Activated T-helper 1 cell treated with Interleukin-2 at 50 U/mL for 16 hours (primary cell): ENCODE measurements around the gene SLC41A1.
A peak's percentile ranks its signal among the peaks of the same experiment; 100 is the strongest.
"Not testable (repeated sequence)": the region's sequence is repeated elsewhere in the genome, so short reads cannot be mapped to it uniquely, and the experiment has no call there.

Source experiments
- DNase-seq: peaks from one replicate; pipeline ENCODE4 v3.0.0-alpha.2; 2020; ENCODE audit warnings: low read depth

Gene SLC41A1

DNA sequence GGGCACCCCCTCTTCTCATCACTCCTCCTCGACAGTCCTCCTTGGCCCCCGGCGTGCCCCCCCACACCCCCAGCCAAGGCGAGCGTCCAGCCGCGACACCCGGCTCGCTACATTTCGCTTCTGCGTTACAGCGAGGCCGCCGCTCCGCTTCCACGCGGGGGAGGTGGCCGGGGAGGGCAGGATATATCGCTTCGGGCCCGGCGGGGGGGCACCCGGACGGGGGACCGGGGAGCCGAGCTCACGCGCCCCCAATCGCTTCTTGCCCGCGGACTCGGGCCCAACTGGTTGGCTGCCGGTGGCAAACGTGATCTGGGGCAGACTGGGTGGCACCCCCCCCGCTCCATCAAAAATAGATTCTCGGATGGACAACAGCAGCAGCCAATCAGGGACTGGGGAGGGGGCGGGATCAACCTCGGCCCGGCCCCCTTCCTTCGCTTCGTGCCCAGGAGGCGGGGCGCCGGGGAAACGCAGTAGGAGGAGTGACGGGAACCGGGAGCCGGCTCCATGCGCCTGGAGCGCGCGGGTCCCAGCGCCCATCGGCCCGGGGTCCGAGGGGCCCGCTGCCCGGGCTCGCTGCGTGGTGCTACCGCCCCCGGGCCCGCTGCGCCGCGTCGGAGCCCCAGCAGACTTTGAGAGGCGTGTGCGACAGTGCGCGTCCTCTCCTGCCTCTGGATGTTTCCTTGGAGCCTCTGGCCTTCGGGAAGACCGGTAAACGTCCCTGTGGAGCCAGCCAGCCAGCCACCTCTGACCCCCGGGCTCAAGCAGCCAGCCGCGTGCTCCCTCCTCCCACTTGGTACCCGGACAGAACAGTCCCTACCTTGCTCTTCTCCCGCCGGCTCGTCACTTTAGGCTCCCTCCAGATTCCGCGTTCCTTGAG lies at the start of gene SLC41A1:
TSS of gene SLC41A1 (minus strand) at position 321 of the 877 bp plus-strand sequence. CDS start 2,757 bp downstream, outside the sequence.
- peak; percentile 87 for DNase-seq

DNA sequence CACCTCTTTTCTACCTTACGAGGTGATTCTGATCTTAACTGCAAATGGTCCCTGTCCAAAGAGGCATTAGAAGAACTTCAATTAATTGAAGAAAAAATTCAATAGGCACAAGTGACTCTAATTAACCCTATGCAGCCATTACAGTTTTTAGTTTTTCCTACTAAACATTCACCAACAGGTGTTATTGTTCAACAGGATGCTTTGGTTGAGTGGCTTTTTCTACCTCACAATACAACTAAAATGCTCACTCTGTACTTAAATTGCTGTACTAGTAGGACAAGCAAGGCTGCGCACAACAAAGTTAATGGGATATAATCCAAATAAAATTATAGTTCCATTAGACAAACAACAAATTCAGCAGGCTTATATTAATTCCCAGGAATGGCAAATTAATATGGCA lies 48.5 kb upstream of the SLC41A1 start:
- no peak for DNase-seq

DNA sequence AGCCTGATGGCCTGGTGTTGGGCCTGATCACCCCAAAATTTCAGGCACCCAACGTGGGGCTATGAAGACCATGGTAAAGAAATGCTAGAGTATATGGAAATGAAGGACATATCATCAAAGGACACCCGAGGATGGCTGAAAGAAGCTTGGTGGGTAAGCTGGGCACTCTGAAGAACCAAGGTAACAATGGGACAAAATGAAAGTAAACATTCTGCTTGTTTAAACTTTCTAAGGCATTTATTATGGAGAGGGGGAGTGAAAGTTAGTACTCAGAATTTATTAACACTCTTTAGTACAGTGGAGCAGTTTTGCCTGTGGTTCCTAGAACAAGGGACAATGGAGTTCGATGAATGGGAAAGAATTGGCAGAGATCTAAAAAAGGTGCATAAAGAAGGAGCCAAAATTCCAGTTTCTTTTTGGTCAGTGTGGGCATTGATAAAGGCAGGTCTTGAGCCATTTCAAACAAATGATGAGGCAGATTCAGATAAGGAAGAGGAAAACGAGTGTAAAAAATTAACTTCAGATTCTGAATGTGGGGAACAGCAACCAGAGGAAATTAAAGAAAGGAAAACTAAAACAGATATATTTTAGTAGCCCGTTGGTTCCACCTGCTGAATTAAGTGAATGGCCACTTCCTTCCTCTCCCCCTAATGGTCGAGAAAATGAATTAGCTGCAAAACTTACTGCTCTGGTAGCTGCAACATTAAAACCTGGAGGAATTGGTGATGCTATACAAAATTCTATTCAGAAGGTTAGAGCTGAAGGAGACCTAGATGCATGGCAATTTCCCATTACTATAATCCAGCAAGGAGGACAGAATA lies 45.4 kb upstream of the SLC41A1 start:
- no peak for DNase-seq

DNA sequence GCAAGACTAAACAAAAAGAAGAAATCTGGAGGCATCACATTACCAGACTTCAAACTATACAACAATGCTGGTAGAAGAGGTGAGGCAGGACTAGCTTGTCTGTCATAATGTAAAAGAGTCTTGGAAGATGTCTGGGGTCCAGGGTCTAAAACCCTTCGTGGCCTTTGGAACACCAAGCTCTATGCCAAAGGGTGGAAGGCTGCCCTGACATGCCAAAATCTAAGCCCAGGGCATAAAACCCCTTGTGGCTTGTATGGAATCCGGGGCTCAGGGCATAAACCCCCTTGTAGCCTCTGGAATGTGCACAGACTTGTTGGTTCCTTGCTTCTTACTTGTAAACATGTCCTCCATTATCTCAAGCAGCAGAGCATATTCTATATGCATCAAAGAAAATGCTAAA lies 44.5 kb upstream of the SLC41A1 start:
- DNase-seq, result not testable (repeated sequence)

DNA sequence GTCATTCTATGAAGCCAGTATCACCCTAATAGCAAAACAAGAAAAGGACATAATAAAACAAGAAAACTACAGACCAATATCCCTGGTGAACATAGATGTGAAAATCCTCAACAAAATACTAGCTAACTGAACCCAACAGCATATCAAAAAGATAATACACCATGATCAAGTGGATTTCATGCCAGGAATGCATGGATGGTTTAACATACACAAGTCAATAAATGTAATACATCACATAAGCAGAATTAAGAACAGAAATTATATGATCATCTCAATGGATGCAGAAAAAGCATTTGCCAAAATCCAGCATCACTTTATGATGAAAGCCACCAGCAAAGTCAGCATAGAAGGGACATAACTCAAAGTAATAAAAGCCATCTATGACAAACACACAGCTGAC lies 43.4 kb upstream of the SLC41A1 start:
- DNase-seq, result no peak

DNA sequence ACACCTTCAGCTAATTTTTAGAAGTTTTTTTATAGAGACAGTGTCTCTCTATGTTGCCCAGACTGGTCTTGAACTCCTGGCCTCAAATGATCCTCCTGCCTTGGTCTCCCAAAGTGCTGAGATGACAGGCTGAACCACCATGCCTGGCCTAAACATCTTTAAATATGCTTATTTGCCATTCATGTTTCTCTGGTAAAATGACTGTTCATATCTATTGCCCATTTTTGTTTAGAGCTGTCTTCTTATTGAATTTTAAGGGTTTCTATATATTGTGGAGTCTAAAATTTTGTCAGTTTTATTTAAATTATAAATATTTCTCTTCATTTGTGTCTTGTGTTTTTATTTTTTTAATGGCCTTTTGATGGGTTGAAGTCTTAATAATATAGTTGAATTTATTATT lies 40.0 kb upstream of the SLC41A1 start:
- no peak for DNase-seq

DNA sequence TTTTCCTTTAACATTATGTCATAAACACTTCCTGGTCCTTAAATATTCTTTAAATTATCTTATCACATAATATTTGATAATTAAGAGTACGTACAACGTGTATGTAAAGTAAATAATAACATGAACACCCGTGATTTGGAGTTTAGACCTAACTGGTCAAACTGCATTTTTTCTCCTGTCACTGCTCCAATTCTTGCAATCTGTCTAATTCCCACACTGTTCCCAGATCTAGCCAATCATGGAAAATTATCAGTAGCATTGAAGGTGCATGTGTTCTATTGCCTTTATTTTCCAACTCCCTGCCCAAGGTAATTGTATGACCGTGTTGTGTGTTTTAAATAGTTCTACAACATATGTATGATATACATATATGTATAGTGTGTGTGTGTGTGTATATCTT lies 39.0 kb upstream of the SLC41A1 start:
- no peak for DNase-seq

DNA sequence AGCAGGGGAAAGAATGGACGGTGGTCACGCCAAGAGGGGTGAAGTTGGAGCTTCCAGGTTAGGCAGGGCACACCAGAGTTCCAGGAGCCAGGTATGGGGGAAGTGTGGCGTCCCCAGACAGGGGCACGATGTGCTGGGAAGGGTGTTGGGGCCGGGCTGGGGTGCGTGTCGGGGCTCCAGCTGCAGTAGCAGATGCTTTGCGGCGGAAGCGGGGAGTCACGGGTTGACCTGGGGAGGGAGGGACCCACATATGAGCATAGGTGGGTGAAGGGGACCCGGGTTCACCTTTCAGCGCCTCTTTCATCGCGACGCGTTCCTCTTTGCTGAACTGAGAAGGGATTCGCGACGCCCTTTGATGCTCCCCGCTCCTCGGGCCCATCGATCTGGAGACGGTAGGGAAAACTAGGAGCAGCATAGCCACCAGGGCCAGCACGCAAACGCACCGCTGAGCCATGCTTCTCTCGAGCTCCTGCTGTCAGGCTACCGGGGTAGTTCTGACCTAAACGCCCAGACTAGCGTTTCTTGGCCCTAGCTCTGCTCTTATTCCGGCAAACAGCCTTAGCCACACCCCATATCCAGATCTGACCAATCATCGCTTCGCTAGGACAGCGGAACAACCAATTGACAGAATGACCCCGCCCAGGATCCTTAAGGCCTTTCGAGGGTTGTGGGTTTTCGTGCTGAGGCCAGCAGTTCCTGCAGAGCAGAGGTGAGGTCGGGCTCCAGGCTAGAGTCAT lies 36.8 kb upstream of the SLC41A1 start, which contains the start of gene PM20D1:
TSS of gene PM20D1 (minus strand) at position 514 of the 737 bp plus-strand sequence. CDS start at position 454, 60 bp downstream.
- peak; percentile 73 for DNase-seq

DNA sequence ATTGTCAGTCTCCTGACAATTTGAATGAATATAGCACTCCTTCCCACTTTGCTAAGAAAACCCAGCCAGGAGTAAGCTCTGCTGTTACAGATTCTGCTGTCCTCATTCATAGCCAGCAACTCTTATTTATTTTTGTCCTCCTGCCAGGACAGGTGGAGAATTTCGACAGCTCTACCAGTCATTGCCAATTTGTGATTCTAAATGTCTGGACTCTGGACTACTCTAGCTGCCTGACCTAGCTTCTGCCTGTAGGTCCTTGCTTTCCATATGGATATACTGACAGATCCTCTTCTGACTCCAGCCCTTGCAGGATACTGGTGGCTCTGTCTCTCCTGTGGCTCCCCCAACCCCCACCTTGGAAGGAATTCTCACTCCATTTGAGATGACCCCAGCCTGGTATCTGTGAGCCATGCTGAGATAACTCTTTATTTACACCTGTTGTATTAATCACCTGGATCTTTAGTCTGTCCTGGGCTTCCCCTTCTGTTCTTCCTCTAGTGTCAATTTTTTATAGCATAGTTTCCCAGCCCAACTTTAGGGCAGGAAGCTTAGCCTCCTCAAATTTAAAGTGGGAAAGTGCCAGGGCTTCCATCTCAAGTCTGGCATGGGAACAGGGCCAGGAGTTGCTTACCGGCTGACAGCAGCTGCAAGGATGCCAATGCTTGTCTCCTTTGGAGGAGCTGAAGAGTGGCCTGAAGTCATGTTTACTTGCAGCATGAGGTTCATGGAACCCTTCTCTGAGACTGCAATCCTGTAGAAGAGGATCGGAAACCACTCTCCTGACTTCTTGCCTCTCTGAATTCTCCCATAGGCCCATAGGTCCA lies 30.2 kb upstream of the SLC41A1 start:
- no peak for DNase-seq

DNA sequence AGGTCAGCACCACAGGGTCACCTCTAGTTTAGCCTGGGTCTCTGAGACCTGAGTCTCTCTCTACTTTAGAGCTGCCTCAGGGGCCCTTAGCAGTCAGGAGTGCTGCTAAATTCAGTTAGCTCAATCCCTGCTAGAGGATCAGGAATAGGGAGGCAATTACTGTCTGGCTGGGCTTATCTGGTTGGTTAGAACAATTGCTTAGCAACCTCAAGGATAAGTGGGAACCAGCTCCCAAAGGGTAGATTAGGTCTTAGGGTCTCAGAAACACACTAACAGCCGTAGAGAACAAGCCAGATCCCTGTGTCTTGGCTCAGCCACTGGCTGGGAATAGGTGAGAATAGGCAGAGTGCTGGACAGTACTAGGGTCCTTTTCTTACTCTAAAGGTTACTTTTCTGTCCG lies 29.2 kb upstream of the SLC41A1 start:
- no peak for DNase-seq

DNA sequence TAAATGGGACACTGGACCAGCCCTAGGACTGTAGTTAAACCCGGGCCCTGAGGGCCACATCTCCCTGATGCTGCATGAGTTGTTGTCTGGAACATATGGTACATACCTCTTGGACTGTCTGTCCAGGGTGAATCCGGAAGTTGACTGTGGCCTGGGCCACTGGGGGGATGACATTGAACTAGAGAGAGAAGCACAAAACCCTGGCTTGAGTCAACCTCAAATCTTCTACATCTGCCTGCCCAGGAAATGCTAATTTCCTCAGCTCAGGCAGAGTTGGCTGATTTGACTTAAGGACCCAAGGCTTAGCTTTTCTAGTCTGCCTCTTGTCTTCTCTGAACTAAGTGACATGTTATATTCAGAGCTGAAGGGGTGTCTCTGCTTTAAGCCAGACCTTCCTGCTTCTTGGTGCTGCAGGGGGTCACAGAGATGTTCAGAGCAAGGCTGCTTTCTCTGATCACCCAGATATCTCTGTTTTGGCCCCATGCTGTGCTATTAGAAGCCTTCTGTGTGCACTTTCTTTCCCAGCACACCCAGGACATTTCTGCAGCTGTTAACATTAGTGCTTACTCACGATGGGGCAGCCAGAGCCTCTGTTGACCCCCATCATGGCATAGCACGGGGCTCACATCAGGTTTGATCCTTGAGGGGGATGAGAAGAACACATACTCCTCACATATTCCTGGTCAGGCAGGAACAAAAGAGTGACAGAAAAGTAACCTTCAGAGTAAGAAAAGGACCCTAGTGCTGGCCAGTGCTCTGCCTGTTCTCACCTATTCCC lies 27.3 kb upstream of the SLC41A1 start:
- DNase-seq, result no peak

DNA sequence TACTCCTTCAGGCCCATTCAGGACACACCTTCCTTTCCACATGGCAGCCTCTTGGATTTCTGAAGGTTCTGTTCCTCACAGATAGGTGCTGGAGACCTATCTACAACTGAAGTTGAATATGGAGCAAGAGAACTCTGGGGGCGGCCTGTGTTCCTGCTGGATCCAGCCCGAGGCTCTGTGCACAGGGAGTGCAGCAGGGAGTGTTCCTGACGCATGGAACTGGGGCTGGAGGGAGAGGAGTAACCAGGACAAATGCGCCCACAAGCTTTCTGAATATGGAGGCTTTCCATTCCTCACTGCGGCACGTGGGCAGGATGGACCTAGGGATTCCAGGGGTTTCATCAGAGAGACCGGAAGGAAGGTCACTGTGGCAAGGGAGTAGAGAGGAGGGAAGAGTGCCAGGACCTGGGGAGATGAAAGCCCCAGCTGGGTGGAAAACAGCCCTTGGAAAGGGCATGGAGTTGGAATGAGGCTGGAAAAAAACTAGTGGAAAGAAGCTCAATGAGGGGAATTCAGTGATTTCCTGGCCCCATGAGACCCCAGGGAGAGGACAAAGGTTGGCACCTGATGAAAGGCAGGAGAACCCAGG lies 24.5 kb upstream of the SLC41A1 start:
- no peak for DNase-seq

DNA sequence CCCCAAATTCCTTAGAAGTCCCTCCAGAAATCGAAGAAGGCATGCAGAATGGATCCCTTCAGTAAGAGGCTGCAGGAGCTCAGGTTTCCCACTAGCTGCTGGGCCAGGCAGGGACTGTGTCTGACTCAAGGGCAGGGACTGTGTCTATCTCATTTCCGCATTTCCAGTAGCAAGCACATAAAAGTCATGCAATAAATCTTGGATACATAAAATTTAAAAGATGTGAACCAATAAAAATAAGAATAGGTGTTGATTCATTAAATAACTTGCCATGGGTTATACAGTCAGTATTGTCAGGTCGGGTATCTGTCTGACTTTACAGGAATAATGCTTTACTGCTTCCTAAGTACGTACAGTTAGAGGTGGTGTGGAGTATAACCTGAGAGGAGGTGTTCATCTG lies 21.8 kb upstream of the SLC41A1 start:
- no peak for DNase-seq

DNA sequence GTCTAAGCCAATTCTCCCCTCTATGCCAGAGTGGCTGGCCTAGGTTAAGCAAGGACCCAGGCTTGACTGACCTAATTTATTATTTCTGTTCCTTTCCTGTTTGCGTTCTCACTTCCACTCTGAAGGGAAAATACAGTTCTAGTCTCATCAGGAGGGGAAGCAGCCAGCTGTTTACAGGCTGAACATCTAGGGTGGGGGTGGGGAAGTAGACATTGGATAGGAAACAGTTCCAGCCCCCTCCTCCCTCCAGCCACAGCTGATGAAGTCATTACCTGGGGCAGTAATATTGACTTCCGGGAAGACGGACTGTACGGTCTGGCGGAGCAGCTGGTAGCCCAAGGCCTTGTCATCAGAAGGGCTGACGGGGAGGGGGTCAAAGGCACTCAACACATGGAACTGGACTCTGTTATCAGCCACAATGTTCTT lies 19.3 kb upstream of the SLC41A1 start:
- no peak for DNase-seq

DNA sequence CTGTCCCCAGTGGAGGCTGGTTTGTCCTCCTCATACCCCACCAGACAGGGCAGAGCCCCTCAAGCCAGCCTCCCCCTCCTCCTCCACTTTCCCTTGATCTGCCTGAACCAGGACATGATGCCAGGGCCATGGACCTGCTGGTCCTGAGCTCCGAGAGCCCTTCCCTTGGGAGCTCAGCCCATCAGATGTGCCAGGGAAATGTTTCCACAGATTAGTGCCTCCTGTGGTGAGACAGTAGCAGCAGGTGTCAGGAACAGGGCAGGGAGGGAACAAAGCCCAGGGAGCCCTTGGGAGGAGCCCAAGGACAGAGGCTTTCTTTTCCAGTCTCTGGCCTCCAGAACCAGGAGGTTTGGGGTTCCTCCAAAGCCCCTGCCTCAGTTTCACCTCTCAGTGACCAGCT lies 14.6 kb upstream of the SLC41A1 start:
- no peak for DNase-seq

DNA sequence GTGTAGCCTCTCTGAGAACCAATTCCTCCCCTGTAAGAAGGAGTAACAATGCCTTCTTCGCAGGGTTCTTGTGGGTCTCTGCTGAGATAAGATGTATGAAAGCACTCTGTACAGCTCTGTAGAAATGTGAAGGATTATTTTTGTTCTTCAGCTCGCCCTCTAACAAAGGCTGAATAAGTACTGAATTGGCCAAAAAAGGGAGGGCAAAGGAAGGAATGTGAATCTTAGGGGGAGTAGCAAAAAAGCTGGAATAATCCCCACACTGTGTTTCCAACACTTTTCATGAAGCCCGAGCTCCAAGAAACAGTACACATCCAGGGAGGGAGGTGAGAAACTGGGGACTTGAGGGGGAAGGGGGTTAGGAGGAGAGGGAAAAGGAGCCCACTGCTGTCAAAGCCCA lies 14.0 kb upstream of the SLC41A1 start:
- no peak for DNase-seq

DNA sequence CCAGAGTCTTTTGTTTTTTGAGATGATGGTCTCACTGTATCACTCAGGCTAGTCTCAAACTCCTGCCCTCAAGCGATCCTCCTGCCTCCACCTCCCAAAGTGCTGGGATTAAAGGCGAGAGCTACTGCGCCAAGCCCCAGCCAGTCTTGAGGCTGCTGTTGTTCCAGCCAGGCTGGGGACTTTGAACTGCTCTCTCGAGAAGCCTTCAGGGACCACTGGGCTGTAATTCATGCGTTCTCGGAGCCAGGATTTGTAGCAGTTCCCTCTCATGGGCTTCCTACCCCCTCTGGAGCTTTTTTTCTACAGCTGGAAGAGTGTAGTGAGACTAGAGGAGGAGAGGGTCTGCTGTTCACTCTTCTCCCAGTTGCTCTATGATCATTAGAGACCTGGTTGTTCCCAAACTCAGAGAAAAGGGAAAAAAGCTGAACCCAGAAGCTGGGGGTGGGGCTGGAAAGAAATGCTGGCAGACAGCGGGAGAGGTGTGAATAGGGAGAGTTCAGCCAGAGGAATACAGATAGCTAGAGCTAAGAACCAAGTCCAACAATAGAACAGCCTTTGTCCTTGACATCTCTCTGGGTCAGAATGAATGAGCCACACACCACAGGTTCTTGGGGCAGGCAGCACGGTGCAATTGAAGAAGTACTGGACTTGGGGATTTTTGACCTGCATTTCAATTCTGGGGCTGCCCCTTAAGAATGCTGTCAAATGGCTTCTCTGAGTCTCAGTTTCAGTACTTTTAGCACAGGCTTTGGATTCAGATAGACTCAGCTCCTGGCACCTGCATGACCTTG lies 13.2 kb upstream of the SLC41A1 start:
- no peak for DNase-seq

DNA sequence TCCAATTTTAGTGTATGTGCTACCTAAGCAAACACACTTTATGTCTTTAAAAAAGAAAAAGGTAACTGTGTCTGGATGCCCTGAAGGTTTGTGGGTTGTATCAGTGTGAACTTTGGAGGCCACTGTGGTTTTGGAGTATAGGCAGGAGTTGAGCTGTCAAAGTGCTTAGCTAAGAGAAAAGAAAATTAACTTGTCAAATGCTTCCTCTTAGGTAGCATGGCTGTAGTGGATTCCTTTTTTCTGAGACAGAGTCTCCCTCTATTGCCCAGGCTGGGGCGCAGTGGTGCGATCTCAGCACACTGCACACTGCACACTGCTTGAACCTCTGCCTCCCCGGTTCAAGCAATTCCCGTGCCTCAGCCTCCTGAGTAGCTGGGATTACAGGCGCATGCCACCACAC lies 11.2 kb upstream of the SLC41A1 start:
- DNase-seq, result no peak

DNA sequence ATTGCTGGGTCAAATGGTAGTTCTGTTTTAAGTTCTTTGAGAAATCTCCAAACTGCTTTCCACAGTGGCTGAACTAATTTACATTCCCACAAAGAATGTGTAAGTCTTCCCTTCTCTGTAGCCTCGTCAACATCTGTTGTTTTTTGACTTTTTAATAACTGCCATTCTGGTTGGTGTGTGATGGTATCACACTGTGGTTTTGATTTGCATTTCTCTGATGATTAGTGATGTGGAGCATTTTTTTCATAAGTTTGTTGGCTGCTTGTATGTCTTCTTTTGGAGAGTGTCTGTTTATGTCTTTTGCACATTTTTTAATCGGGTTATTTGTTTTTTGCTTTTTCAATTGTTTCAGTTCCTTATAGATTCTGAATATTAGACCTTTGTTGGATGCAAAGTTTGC lies 10.3 kb upstream of the SLC41A1 start:
- DNase-seq, result not testable (repeated sequence)
